ENCODE measurements around the gene SF1.

GRCh38 chr11:64766881-64767280 is 11.5 kb downstream of the SF1 start:
- TF ChIP-seq MAX (IDR thresholded peaks at IDR 0.05; ENCODE audit: low read depth) (no peak), RFX5 (IDR thresholded peaks at IDR 0.05; ENCODE audit: low read length) (no peak), CTCF (IDR thresholded peaks at IDR 0.05) (no peak), MXI1 (IDR thresholded peaks at IDR 0.05; ENCODE audit: low read depth, low read length) (no peak), YY1 (IDR thresholded peaks at IDR 0.05; ENCODE audit: low read depth) (no peak), EP300 (IDR thresholded peaks at IDR 0.05; ENCODE audit: borderline replicate concordance in 1 of 2, low read depth in 1 of 2, low read length in 1 of 2) (no peak), EZH2phosphoT487 (IDR thresholded peaks at IDR 0.05; ENCODE audit: borderline replicate concordance, low read depth) (no peak), CHD2 (IDR thresholded peaks at IDR 0.05; ENCODE audit: low read length, partially characterized antibody) (no peak), RAD21 (IDR thresholded peaks at IDR 0.05; ENCODE audit: low read length) (no peak)

All from SK-N-SH (cell line).